Upper lobe of right lung (tissue), 1 donor: ENCODE results near the gene ZNF599. TPM values are rescaled to one million over a fixed set of nuclear protein-coding genes. Genes with fewer than 3 reads are reported as not detected.

Experiments
- ATAC-seq: fragments of 200-7000 bp; cut with Tn5 transposase; one replicate; pipeline ENCODE4 v1.9.1; 2020; ENCODE audit warnings: mild to moderate bottlenecking, moderate library complexity
- DNase-seq: peaks from one replicate; pipeline ENCODE4 v3.0.0-alpha.2; 2020
- H3K27ac ChIP-seq: fragments of 200-600 bp; one replicate; pipeline ENCODE4 v1.8.0; 2022
- H3K27me3 ChIP-seq: fragments of 200-600 bp; one replicate; pipeline ENCODE4 v1.8.0; 2022; ENCODE audit warnings: mild to moderate bottlenecking
- H3K36me3 ChIP-seq: fragments of 200-600 bp; one replicate; pipeline ENCODE4 v1.8.0; 2022
- H3K4me1 ChIP-seq: fragments of 200-600 bp; one replicate; pipeline ENCODE4 v1.8.0; 2022
- H3K4me3 ChIP-seq: fragments of 200-600 bp; one replicate; pipeline ENCODE4 v1.8.0; 2022; ENCODE audit warnings: mild to moderate bottlenecking
- H3K9me3 ChIP-seq: fragments of 200-600 bp; one replicate; pipeline ENCODE4 v1.8.0; 2022
- intact Hi-C: fragments of 100-400 bp; cut with DNase I; formaldehyde crosslinking; loops from one replicate; pipeline ENCODE4 v1.11.0; 2022
- total RNA-seq: library from RNA; stranded (reverse); fragmentation: NEBNext Ultra II Directional; extraction: Animal tissue kit (Norgen Biotek cat#: 25700); gene quantifications from one replicate; pipeline ENCODE4 v1.2.1, GENCODE V29; 2021
- TF ChIP-seq, protein P1 (sequence below): fragments of 200-600 bp; IDR thresholded peaks from one replicate; pipeline ENCODE4 v1.8.0; 2022; ENCODE audit warnings: antibody characterized with exemption
- donor health status: DM: no; HTN: yes; CAD: no; lungs with severe emphysema.

Gene ZNF599
- total RNA-seq, 1 donor from 2014 or later: 4.8 TPM

DNA sequence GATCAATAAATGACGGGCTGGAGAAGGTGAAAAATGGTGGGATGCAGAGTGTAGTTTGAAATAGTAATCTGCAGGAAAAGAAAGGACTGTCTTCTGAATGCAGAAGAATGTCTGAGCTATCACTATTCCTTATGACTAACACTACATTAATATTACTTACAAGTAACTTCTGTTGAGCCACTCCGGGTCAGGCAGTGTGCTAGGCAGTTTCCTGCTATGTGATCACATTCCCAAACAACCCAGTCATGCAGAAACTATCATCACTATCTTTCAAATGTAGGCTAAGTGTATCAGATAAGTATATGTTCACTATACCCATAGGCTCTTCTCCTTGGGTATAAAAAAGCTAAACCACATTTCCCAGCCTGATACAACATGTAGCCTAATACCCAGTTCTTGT lies 6.6 kb downstream of the ZNF599 start:
- Histone ChIP-seq H3K9me3 (peaks cover 26% of the 10 kb centered on the region), H3K4me3 (no peak overlapping the region), H3K4me1 (peaks cover 1% of the 10 kb centered on the region), H3K27ac (no peak overlapping the region), H3K36me3 (peaks cover 57% of the 10 kb centered on the region), H3K27me3 (no peaks in the 10 kb centered on the region)
- intact Hi-C loops: no loop called here
- TF ChIP-seq, protein P1, sequence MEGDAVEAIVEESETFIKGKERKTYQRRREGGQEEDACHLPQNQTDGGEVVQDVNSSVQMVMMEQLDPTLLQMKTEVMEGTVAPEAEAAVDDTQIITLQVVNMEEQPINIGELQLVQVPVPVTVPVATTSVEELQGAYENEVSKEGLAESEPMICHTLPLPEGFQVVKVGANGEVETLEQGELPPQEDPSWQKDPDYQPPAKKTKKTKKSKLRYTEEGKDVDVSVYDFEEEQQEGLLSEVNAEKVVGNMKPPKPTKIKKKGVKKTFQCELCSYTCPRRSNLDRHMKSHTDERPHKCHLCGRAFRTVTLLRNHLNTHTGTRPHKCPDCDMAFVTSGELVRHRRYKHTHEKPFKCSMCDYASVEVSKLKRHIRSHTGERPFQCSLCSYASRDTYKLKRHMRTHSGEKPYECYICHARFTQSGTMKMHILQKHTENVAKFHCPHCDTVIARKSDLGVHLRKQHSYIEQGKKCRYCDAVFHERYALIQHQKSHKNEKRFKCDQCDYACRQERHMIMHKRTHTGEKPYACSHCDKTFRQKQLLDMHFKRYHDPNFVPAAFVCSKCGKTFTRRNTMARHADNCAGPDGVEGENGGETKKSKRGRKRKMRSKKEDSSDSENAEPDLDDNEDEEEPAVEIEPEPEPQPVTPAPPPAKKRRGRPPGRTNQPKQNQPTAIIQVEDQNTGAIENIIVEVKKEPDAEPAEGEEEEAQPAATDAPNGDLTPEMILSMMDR: no peak
- ATAC-seq (no peak), DNase-seq (no peak)

DNA sequence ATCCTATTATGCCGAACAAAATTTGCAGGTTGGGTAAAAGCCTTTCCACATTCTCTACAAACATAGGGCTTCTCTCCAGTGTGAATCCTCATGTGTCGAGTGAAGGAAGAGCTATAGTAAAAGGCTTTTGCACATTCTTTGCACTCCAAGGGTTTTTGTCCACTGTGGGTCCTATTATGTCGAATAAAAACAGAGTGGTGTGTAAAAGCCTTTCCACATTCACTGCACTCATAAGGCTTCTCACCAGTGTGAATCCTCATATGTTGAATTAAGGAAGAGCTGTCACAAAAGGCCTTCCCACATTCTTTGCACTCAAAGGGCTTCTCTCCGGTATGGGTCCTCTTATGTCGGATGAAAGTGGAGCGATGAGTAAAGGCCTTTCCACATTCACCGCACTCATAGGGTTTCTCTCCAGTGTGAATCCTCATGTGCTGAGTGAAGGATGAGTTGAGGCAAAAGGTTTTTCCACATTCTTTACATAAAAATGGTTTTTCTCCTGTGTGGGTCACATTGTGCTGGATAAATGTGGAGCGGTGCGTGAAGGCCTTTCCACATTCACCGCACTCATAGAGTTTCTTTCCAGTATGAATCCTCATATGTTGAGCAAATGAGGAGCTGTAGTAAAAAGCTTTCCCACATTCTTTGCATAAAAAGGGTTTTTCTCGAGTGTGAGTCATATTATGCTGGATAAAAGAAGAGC lies 13.6 kb downstream of the ZNF599 start:
- Histone ChIP-seq H3K4me1 (no peaks in the 10 kb centered on the region), H3K9me3 (peaks cover 91% of the 10 kb centered on the region), H3K27me3 (no peaks in the 10 kb centered on the region), H3K27ac (no peak overlapping the region), H3K36me3 (peaks cover 4% of the 10 kb centered on the region), H3K4me3 (no peak overlapping the region)
- TF ChIP-seq, protein P1: no peak
- DNase-seq: no peak
- intact Hi-C loops: no loop called here
- ATAC-seq: no peak

DNA sequence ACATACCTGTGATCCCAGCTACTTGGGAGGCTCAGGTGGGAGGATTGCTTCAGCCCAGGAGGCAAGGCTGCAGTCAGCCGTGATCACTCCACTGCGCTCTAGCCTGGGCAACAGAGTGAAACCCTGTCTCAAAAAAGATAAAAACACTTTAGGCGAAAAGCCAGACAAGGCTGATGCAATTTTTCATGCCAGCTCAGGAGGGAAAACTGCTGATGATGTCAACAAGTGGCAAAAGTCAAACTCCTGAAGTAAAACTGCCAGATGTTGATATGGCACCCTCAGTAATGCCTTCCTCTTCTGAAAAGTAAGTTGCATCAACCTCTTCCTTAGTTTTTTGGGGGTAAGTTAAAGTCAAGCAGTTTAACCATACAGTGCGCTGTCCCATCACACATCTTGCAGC lies 15.6 kb downstream of the ZNF599 start:
- Histone ChIP-seq H3K36me3 (no peaks in the 10 kb centered on the region), H3K27ac (no peak overlapping the region), H3K4me3 (no peak overlapping the region), H3K4me1 (no peaks in the 10 kb centered on the region), H3K9me3 (peaks cover 85% of the 10 kb centered on the region), H3K27me3 (no peaks in the 10 kb centered on the region)
- no peak for ATAC-seq
- TF ChIP-seq, protein P1: no peak
- no peak for DNase-seq
- intact Hi-C loops: no loop called here

DNA sequence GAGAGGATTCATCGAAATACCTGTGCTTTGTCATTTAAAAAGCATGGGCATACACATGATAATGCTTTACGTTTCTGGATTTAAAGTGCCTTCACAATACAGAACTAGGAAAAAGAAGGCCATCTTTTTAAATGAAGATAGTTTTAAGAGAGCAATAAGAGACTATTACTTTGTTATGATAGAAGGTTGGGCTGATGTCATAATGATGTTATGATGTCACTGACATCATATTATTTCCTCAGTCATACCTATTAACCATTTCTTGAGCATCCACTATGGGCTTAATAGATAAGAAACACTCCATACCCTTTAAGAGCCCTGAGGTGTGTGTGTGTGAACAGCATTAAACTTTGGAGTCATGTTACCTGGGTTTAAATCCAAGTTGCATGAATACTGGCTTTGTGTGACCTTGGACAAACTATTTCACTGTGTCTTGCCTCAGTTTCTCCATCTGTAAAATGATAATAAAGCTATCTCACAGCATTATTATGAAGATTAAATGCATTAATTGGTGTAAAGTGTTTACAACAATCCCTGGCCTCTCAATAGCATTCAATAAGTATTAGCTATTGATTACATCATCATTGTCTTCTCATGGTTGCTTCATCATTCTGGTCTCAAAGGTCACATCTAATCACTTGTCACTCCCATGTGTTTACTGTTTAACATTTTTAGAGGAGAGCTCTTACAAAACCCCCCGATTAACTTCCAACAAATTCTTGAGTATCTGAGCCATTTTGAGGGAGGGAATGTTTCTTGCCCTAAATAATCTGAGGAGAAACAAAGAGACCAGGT lies 27.9 kb downstream of the ZNF599 start:
- ATAC-seq: no peak
- peaks cover 13% of the 10 kb centered on the region for H3K36me3 ChIP-seq

DNA sequence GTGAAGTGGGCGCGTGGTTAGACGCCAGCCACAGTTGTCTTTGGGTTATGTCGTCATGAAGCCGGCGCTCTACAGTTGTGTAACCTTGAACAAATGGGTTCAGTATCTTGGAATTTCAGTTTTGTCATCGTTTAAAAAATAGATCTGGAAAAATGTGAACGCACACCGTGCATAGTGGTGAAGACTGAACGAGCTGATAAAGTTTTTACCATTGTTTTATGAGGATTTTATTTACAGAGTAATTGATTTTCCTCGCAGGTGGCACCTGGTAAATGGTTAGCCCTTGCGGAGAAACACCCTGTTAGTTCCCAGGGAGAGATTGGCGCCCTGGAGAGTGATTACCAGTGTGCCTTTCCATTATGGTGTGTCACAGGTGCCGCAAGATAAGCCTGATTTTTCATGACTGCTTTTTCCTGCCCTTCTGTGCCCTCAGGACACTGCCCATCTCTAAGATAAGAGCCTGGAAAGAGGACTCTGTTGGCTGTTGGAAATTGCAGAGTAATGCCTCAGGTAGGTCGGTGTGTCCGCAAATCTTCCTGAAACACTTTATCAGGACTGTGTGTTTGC lies 38.4 kb downstream of the ZNF599 start:
- peaks cover 10% of the 10 kb centered on the region for H3K9me3 ChIP-seq
- TF ChIP-seq, protein P1: no peak
- intact Hi-C loops: no loop called here
- peak overlapping the region; percentile 99 for H3K27ac ChIP-seq
- ATAC-seq (no peak), DNase-seq (no peak)
- peak overlapping the region; percentile 82 for H3K4me3 ChIP-seq
- peaks cover 21% of the 10 kb centered on the region for H3K36me3 ChIP-seq
- H3K4me1 ChIP-seq: peaks cover 19% of the 10 kb centered on the region
- H3K27me3 ChIP-seq: no peaks in the 10 kb centered on the region

More for the DNA sequence above, 27.9 kb downstream of the ZNF599 start:
- intact Hi-C loops: no loop called here
- no peak for DNase-seq
- H3K4me1 ChIP-seq: no peaks in the 10 kb centered on the region
- H3K4me3 ChIP-seq: no peak overlapping the region
- H3K27me3 ChIP-seq: no peaks in the 10 kb centered on the region
- peaks cover 57% of the 10 kb centered on the region for H3K9me3 ChIP-seq
- no peak overlapping the region for H3K27ac ChIP-seq
- TF ChIP-seq, protein P1: no peak
